HepG2 (cell line): ENCODE data around the gene GIMAP8.

ENCODE experiments used
- DRAP1 ChIP-seq: IDR thresholded peaks from 2 replicates; pipeline ENCODE4 v1.6.1; 2016; ENCODE audit warnings: missing genetic modification reagents, missing compliant biosample characterization
- PRPF4 ChIP-seq: fragments of 200-400 bp; formaldehyde crosslinking; IDR thresholded peaks from 2 replicates; pipeline ENCODE4 v1.6.1; 2016; ENCODE audit warnings: low read length, low read depth; ENCODE audit not compliant: poor library complexity, severe bottlenecking
- RAD21 ChIP-seq: fragments of 450-650 bp; formaldehyde crosslinking; IDR thresholded peaks from 2 replicates; pipeline ENCODE4 v1.5.0; 2020; ENCODE audit warnings: mild to moderate bottlenecking
- ZNF224 ChIP-seq: sonication (generic); formaldehyde crosslinking; IDR thresholded peaks from 2 replicates; pipeline ENCODE4 v1.5.0; 2020; ENCODE audit warnings: mild to moderate bottlenecking, missing genetic modification reagents

- no peak for TF ChIP-seq RAD21 (CRISPR knock-in tag)
- TF ChIP-seq DRAP1: no peak
- no peak for TF ChIP-seq PRPF4
- TF ChIP-seq ZNF224 (CRISPR knock-in tag): no peak
These were observed 39.6 kb upstream of the GIMAP8 start for GRCh38 chr7:150410680-150411346.
